Vagina (tissue), 2 donors: Measurements from ENCODE around the gene WDR4. TPM values are rescaled to one million over a fixed set of nuclear protein-coding genes. Genes with fewer than 3 reads are reported as not detected.

Experiments used
- DNase-seq, 2 donors: peaks; one replicate each; pipeline ENCODE4 v3.0.0-alpha.2; 2017; ENCODE audit errors: extremely low spot score in 2 of 2
- H3K27ac ChIP-seq: fragments of 200-600 bp; sonication (generic); one replicate; pipeline ENCODE4 v1.5.1; 2019
- H3K27me3 ChIP-seq: fragments of 200-600 bp; sonication (generic); one replicate; pipeline ENCODE4 v1.5.1; 2019
- H3K36me3 ChIP-seq, 2 donors: fragments of 200-600 bp; sonication (generic); one replicate each; pipeline ENCODE4 v1.5.1; 2017 to 2019
- H3K4me1 ChIP-seq: fragments of 200-600 bp; sonication (generic); one replicate; pipeline ENCODE4 v1.5.1; 2019
- H3K4me3 ChIP-seq, 2 donors: fragments of 200-600 bp; sonication (generic); 1 replicate in 1 of 2; 2 replicates in 1 of 2; pipeline ENCODE4 v1.5.1; 2016 to 2019
- H3K9me3 ChIP-seq: fragments of 200-600 bp; sonication (generic); one replicate; pipeline ENCODE4 v1.5.1; 2019
- CTCF ChIP-seq, 3 experiments: fragments of 450-650 bp in 2 of 3; fragments of 200-600 bp in 1 of 3; sonication (generic) in 1 of 3; IDR thresholded peaks; one replicate each; pipeline ENCODE4 v1.5.1; 2017 to 2019; ENCODE audit warnings: antibody characterized with exemption in 3 of 3, mild to moderate bottlenecking in 2 of 3, moderate library complexity in 2 of 3
- POLR2A ChIP-seq, 2 donors: fragments of 450-650 bp; IDR thresholded peaks; one replicate each; pipeline ENCODE4 v1.6.1; 2017; ENCODE audit warnings: antibody characterized with exemption in 2 of 2, mild to moderate bottlenecking in 2 of 2, moderate library complexity in 2 of 2
- POLR2AphosphoS5 ChIP-seq, 2 donors: sonication (generic); formaldehyde crosslinking; IDR thresholded peaks; one replicate each; pipeline ENCODE4 v1.9.0; 2017; ENCODE audit warnings: antibody characterized with exemption in 2 of 2, mild to moderate bottlenecking in 2 of 2, low read depth in 1 of 2; ENCODE audit not compliant: insufficient read depth in 1 of 2
- intact Hi-C: fragments of 100-400 bp; cut with DNase I; formaldehyde crosslinking; loops from one replicate; pipeline ENCODE4 v1.15.1; 2023
- total RNA-seq: library from RNA; depleted of rRNA; stranded (reverse); fragments of >200 nt; gene quantifications from one replicate; pipeline ENCODE4 v1.2.3, GENCODE V29; 2016

The WDR4 gene
- total RNA-seq, 1 donor from 2014 or later, result 23.8 TPM

GRCh38 chr21:42859891-42860230 is 19.5 kb downstream of the WDR4 start:
- H3K9me3 ChIP-seq, result no peaks in the 10 kb centered on the region
- no peaks in the 10 kb centered on the region for H3K4me1 ChIP-seq
- no peak for DNase-seq
- H3K27me3 ChIP-seq, result no peaks in the 10 kb centered on the region
- no peak overlapping the region for H3K27ac ChIP-seq
- H3K36me3 ChIP-seq, result peaks cover 0 to 72% of the 10 kb centered on the region in 2 donors
- intact Hi-C loops, result no loop called here
- no peak for TF ChIP-seq POLR2AphosphoS5 (IDR thresholded peaks at IDR 0.05; ENCODE audit: insufficient read depth in 1 of 2, low read depth in 1 of 2)
- no peak for TF ChIP-seq POLR2A (IDR thresholded peaks at IDR 0.05)
- TF ChIP-seq CTCF (IDR thresholded peaks at IDR 0.05), result no peak
- H3K4me3 ChIP-seq, result no peak overlapping the region

- Histone ChIP-seq H3K27ac (no peak overlapping the region), H3K27me3 (no peaks in the 10 kb centered on the region), H3K4me1 (no peaks in the 10 kb centered on the region), H3K36me3 (peaks cover 0 to 79% of the 10 kb centered on the region in 2 donors), H3K9me3 (no peaks in the 10 kb centered on the region), H3K4me3 (no peak overlapping the region)
- DNase-seq, result no peak
- intact Hi-C loops, result no loop called here
- TF ChIP-seq POLR2A (IDR thresholded peaks at IDR 0.05), result no peak
- TF ChIP-seq POLR2AphosphoS5 (IDR thresholded peaks at IDR 0.05; ENCODE audit: insufficient read depth in 1 of 2, low read depth in 1 of 2), result no peak
- no peak for TF ChIP-seq CTCF (IDR thresholded peaks at IDR 0.05)
Measured at GRCh38 chr21:42858957-42859890, 20.1 kb downstream of the WDR4 start.

- H3K4me1 ChIP-seq, result no peaks in the 10 kb centered on the region
- no peak overlapping the region for H3K27ac ChIP-seq
- no peaks in the 10 kb centered on the region for H3K27me3 ChIP-seq
- TF ChIP-seq POLR2AphosphoS5 (IDR thresholded peaks at IDR 0.05; ENCODE audit: insufficient read depth in 1 of 2, low read depth in 1 of 2) (no peak), POLR2A (IDR thresholded peaks at IDR 0.05) (no peak)
- peaks cover 0 to 87% of the 10 kb centered on the region in 2 donors for H3K36me3 ChIP-seq
- no peaks in the 10 kb centered on the region for H3K9me3 ChIP-seq
- DNase-seq, result no peak
- no peak overlapping the region for H3K4me3 ChIP-seq
- intact Hi-C loops, result no loop called here
Measured at GRCh38 chr21:42858185-42858847, 21.0 kb downstream of the WDR4 start.

GRCh38 chr21:42857216-42857615 is 22.1 kb downstream of the WDR4 start:
- TF ChIP-seq POLR2A (IDR thresholded peaks at IDR 0.05) (no peak), POLR2AphosphoS5 (IDR thresholded peaks at IDR 0.05; ENCODE audit: insufficient read depth in 1 of 2, low read depth in 1 of 2) (no peak), CTCF (IDR thresholded peaks at IDR 0.05) (no peak)
- Histone ChIP-seq H3K27me3 (no peaks in the 10 kb centered on the region), H3K9me3 (no peaks in the 10 kb centered on the region), H3K4me3 (no peak overlapping the region), H3K4me1 (no peaks in the 10 kb centered on the region), H3K36me3 (peaks cover 0 to 91% of the 10 kb centered on the region in 2 donors), H3K27ac (no peak overlapping the region)
- no peak for DNase-seq
- intact Hi-C loops, result no loop called here

- Histone ChIP-seq H3K4me1 (no peaks in the 10 kb centered on the region), H3K27me3 (no peaks in the 10 kb centered on the region), H3K4me3 (no peak overlapping the region), H3K36me3 (peaks cover 0 to 93% of the 10 kb centered on the region in 2 donors), H3K9me3 (no peaks in the 10 kb centered on the region), H3K27ac (no peak overlapping the region)
- TF ChIP-seq CTCF (IDR thresholded peaks at IDR 0.05) (no peak), POLR2A (IDR thresholded peaks at IDR 0.05) (no peak)
- intact Hi-C loops, result no loop called here
- DNase-seq, result no peak
Measured at GRCh38 chr21:42855937-42856335, 23.4 kb downstream of the WDR4 start.
